DOHH2 (cell line): ENCODE measurements around the gene PTGIS.

Experiments
- CTCF ChIP-seq: fragments of 200-600 bp; sonication (generic); IDR thresholded peaks from one replicate; pipeline ENCODE4 v1.5.1; 2014; ENCODE audit warnings: antibody characterized with exemption, mild to moderate bottlenecking, low read depth, low read length; ENCODE audit not compliant: poor library complexity, severe bottlenecking
- EZH2phosphoT487 ChIP-seq: fragments of 200-600 bp; sonication (generic); IDR thresholded peaks from 2 replicates; pipeline ENCODE4 v1.6.1; 2017; ENCODE audit warnings: borderline replicate concordance, mild to moderate bottlenecking, antibody characterized with exemption, low read length, moderate library complexity, mixed read lengths

- TF ChIP-seq CTCF: no peak
- TF ChIP-seq EZH2phosphoT487: no peak
Observed at GRCh38 chr20:49615401-49616153, 47.6 kb upstream of the PTGIS start.
